K562 (cell line): ENCODE measurements around the gene PYGO2. TPM values are rescaled to one million over a fixed set of nuclear protein-coding genes. Genes with fewer than 3 reads are reported as not detected.

Experiments used
- CCAR2 ChIP-seq: fragments of 200-400 bp; formaldehyde crosslinking; IDR thresholded peaks from 2 replicates; pipeline ENCODE4 v1.6.1; 2017; ENCODE audit warnings: mild to moderate bottlenecking, low read depth, low read length
- JUND ChIP-seq, 2 experiments: IDR thresholded peaks; 2 replicates in 1 of 2; 3 replicates in 1 of 2; pipeline ENCODE4 v1.6.1; 2011; ENCODE audit warnings: borderline replicate concordance in 2 of 2, low read depth in 2 of 2, low read length in 2 of 2, improper control_type of control experiment in 1 of 2, missing biosample characterization in 1 of 2, missing genetic modification characterization in 1 of 2, missing genetic modification reagents in 1 of 2
- MCM5 ChIP-seq: fragments of 450-650 bp; IDR thresholded peaks from 2 replicates; pipeline ENCODE4 v1.6.1; 2016; ENCODE audit warnings: low read depth
- MLX ChIP-seq, 2 experiments: fragments of 450-650 bp in 1 of 2; sonication (generic) in 1 of 2; formaldehyde crosslinking; conservative IDR thresholded peaks; 2 replicates each; pipeline versions ENCODE4 v1.4.0 to v1.8.1; 2020 to 2022; ENCODE audit warnings: mild to moderate bottlenecking in 1 of 2, missing genetic modification reagents in 1 of 2
- NFE2L1 ChIP-seq: fragments of 450-650 bp; IDR thresholded peaks from 2 replicates; pipeline ENCODE4 v1.6.1; 2016; ENCODE audit warnings: missing genetic modification characterization, low read depth, mild to moderate bottlenecking, missing compliant biosample characterization, moderate library complexity, borderline replicate concordance
- PHTF2 ChIP-seq: fragments of 250-450 bp; sonication (Bioruptor Pico); IDR thresholded peaks from 2 replicates; pipeline ENCODE4 v1.5.0; 2021; ENCODE audit warnings: mild to moderate bottlenecking
- POLR3G ChIP-seq: IDR thresholded peaks from 2 replicates; pipeline ENCODE4 v1.6.1; 2011; ENCODE audit not compliant: insufficient read length, insufficient replicate concordance; ENCODE audit errors: extremely low read depth
- SMARCB1 ChIP-seq: IDR thresholded peaks from 2 replicates; pipeline ENCODE4 v1.6.1; 2011; ENCODE audit warnings: improper control_type of control experiment, low read depth; ENCODE audit not compliant: insufficient read length
- THRA ChIP-seq: fragments of 450-650 bp; IDR thresholded peaks from 2 replicates; pipeline ENCODE4 v1.6.1; 2017; ENCODE audit warnings: mild to moderate bottlenecking, moderate library complexity
- TSC22D4 ChIP-seq: fragments of 450-650 bp; IDR thresholded peaks from 2 replicates; pipeline ENCODE4 v1.6.1; 2016; ENCODE audit warnings: missing genetic modification characterization, missing biosample characterization, control low read depth
- ZNF318 ChIP-seq, 2 experiments: fragments of 450-650 bp; IDR thresholded peaks; 2 replicates each; pipeline ENCODE4 v1.6.1; 2016; ENCODE audit warnings: mild to moderate bottlenecking in 2 of 2, borderline replicate concordance in 1 of 2, low read depth in 1 of 2, moderate library complexity in 1 of 2
- ZNF408 ChIP-seq: fragments of 250-450 bp; sonication (Bioruptor Pico); IDR thresholded peaks from 2 replicates; pipeline ENCODE4 v1.4.0; 2020; ENCODE audit warnings: low read depth, mild to moderate bottlenecking, moderate library complexity
- ZNF639 ChIP-seq, 2 experiments: fragments of 200-800 bp in 1 of 2; sonication (Bioruptor generic) in 1 of 2; sonication (generic) in 1 of 2; formaldehyde crosslinking in 1 of 2; IDR thresholded peaks in 1 of 2; conservative IDR thresholded peaks in 1 of 2; 2 replicates each; pipeline versions ENCODE4 v1.5.0 to v1.6.1; 2016 to 2020; ENCODE audit warnings: missing compliant biosample characterization in 1 of 2, missing genetic modification characterization in 1 of 2, missing genetic modification reagents in 1 of 2
- polyA plus RNA-seq, 8 experiments: library from polyadenylated mRNA; depleted of rRNA in 4 of 8; stranded (reverse) in 5 of 8; unstranded in 3 of 8; fragments of >200 nt; fragmentation: Nextera tagmentation in 2 of 8; fragmentation: Illumina TruSeq in 1 of 8; extraction: Ambion mirVana in 2 of 8; extraction: Trizol in 1 of 8; gene quantifications; 2 replicates each; pipeline versions ENCODE4 v1.2.1 to v1.2.3, GENCODE V29; 2011 to 2014; ENCODE audit warnings: inconsistent platforms in 1 of 8, missing spikeins in 1 of 8
- total RNA-seq, 7 experiments: library from RNA; depleted of rRNA in 6 of 7; stranded (reverse); fragments of >200 nt in 6 of 7; fragmentation: Illumina TruSeq in 2 of 7; extraction: Trizol in 2 of 7; gene quantifications; 2 replicates each; pipeline versions ENCODE4 v1.2.1 to v1.2.3, GENCODE V29; 2011 to 2021; ENCODE audit warnings: low replicate concordance in 1 of 7

The PYGO2 gene
- total and polyA plus RNA-seq, 9 of the 15 experiments (the other 6 are each of a cell fraction or from before 2014, with no cell fraction given), result 8.3 to 36.2 (median 18.2) TPM

- TF ChIP-seq ZNF318 (IDR thresholded peaks at IDR 0.05; ENCODE audit: borderline replicate concordance in 1 of 2, low read depth in 1 of 2), result peak in 1 of 2 experiments; percentile 56; a peak in 1 of 4 replicates
- no peak for TF ChIP-seq SMARCB1
- no peak for TF ChIP-seq CCAR2
- TF ChIP-seq MCM5, result no peak
- no peak; the same call in 1 of the 2 replicates for TF ChIP-seq THRA
- TF ChIP-seq PHTF2 (CRISPR knock-in tag), result no peak
- TF ChIP-seq ZNF639 (CRISPR knock-in tag; conservative IDR thresholded peaks at IDR 0.05 in 1 of 2, IDR thresholded peaks at IDR 0.05 in 1 of 2), result peak in 1 of 2 experiments; percentile 64; a peak in 2 of 4 replicates
- TF ChIP-seq POLR3G, result no peak
- no peak for TF ChIP-seq NFE2L1
- TF ChIP-seq JUND (IDR thresholded peaks at IDR 0.05; ENCODE audit: borderline replicate concordance, low read depth, low read length), result peak; percentile 54
- peak; percentile 2; the same call in 1 of the 3 replicates for TF ChIP-seq JUND (tag; IDR thresholded peaks at IDR 0.05; ENCODE audit: borderline replicate concordance, low read depth, low read length)
- TF ChIP-seq ZNF408 (CRISPR knock-in tag), result no peak
- TF ChIP-seq TSC22D4 (tag), result no peak
- no peak for TF ChIP-seq MLX (CRISPR knock-in tag; conservative IDR thresholded peaks at IDR 0.05)
Measured at GRCh38 chr1:154973344-154974101, 11.9 kb upstream of the PYGO2 start (continued).
